Islet of Langerhans (tissue), 1 donor: ENCODE measurements around the gene UTP18.
"Not testable (repeated sequence)": the region's sequence is repeated elsewhere in the genome, so short reads cannot be mapped to it uniquely, and the experiment has no call there.

ENCODE experiments used
- FAIRE-seq: peaks from one replicate; lab custom pipeline; 2011; peaks lifted over from hg19 to GRCh38; lab: Jason Lieb, UNC

UTP18 gene

DNA sequence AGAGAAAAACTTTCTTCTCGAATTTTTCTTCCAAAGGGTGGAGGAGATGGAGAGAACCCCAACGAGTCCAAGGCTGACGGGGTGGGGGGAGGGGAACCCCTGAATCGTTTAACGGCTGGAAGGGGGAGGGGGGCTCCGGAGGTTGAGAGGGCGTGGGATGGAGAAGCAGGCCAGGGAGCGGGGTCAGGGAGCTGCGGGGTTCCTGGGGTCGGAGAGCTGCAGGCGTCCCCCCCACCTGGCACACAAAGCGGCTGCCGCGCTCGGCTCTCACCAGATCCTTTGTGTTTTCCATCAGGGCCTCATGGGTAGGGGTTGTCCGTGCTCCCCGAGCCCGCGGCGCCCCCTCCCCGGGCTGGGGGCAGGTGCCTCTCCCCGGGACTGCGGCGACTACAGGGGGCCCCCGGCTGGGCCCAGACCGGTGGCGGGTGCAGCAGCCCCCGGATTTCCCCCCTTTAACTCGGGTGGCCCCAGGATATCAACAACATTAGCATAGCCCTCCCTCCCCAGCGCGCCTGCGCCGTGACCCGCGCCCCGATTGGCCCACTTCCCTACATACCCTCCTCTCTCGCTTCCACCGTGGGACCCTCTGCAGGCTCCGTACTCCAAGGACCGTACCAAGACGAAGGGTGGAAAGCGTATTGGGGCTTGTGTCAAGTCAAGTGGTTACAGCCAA lies 646 bp upstream of the UTP18 start, which contains the start of gene MBTD1:
MBTD1 (minus strand) TSS at position 486 of the 673 bp plus-strand sequence. CDS start 34,888 bp downstream, outside the sequence.
- FAIRE-seq = peak; percentile 13

DNA sequence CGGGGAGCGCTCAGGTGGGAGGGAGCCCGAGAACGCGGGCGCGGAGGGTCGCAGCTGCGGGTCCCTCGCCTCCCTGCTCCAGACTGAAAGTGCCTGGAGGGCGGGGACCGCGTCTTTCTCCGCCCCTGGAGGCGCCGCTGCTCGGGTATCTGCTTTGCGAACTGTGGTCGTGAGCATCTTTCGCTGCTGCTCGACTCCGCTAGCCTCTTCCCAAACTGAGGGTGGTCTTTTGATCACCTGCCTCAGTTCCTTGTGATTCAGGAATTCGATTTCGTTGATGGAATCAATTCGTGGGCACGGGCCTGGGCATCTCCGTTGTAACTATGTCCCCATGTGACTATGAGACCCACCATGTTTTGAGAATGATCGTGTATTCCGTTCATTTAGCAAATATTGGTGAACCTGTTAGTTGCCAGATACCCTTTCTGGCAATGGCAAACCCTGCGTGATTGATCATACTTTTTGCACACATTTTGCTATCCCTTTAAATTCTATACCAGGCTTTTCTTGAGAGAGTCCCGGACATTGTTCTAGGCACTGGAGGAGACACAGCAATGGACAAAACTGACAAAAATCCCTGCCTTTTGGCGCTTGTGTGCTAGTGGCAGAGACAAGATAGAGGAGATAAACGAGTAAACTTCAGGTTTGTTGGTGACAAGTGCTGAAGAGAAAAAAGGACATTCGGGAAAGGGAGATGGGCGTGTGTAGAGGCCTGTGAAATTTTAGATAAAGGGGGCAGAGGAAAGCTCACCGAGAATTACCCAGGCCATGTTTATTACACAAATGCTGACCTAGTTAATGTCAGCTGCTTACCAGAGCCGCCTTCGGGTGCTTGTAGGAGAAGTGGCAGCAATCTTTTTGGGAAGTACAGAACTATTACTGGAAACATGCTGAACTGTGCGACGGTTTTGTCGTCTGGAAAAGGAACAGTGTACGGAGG lies 948 bp downstream of the UTP18 start:
- FAIRE-seq = no peak

DNA sequence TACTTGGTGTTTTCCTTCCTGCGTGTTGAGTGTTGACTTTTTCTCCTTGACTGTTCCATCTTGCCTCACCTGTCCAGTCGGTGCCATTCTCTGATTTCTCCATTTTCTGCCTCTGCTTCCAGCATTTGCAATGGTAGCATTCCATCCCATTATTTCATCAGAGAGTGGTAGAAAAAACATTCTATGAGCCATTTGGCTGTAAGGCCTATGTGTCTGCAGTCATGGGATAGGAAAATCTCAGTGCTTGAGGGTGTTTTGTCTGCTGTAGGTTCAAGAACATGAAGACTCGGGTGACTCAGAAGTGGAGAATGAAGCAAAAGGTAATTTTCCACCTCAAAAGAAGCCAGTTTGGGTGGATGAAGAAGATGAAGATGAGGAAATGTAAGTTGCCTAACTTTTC lies 2.7 kb downstream of the UTP18 start:
- no peak for FAIRE-seq

DNA sequence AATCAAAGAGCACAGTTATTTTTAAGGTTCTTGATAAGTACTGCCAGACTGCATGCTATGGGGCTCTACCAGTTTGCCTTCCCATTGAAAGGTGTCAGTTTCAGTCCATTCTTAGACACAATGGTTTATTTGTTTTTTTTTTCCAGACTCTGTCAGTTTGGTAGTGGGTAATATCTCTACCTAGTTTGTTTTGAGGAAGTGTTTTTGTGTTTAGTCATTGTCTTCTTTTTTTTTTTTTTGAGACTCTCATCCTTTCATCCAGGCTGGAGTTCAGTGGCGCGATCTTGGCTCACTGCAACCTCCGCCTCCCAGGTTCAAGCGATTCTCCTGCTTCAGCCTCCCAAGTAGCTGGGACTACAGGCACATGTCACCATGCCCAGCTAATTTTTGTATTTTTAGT lies 4.1 kb downstream of the UTP18 start:
- FAIRE-seq = not testable (repeated sequence)

DNA sequence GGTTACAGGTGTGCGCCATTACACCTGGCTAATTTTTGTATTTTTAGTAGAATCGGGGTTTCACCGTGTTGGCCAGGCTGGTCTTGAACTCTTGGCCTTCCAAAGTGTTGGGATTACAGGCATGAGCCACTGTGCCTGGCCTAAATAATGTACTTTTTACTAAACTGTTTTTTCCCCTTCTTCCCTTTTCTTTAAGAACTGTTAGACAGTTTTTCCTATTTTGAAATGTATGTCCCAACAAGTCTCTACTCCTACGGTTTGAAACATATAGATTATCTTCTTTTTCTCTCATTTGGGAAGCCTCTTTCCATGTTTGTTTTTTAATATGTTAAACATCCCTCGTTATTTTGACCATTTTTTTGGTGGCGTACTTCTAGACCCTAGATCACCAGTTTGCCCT lies 9.6 kb downstream of the UTP18 start:
- no peak for FAIRE-seq

DNA sequence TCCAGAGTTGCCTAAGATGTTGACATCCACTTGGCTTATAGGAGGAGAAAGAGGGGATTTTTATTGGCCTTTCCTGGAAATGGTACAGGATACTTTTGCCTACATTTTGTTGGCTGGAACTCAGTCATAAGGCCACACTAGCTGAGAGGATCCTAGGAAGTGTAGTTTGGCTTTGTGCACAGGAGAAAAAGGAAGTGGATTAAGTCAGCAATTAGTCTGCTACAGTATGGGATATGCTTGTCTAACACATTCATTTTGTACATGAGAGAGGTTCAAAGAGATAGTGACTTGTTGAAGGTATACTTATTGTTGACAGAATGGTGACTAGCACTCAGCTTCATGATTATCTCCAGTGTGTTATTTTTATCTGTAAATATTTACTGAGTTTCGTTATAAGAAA lies 10.3 kb downstream of the UTP18 start:
- no peak for FAIRE-seq

DNA sequence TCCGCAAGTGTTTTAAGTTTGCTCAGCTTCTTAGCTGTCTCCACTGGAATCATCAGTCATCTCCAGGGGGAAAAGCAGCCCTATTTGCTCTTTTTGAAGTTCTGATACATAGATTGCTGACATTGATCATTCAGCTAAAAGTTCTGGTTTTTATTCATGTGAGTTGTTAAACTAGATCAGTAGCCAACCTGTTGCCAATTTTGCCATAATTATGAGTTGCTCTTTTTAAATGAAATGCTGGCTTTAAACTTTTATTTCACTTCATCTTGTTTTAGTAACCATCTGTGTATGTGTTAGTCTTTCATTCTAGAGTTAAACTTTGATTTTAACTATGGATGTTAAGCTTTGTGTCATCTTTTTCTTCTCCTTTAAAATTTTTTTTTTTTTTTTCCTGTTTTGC lies 12.5 kb downstream of the UTP18 start:
- FAIRE-seq = no peak

DNA sequence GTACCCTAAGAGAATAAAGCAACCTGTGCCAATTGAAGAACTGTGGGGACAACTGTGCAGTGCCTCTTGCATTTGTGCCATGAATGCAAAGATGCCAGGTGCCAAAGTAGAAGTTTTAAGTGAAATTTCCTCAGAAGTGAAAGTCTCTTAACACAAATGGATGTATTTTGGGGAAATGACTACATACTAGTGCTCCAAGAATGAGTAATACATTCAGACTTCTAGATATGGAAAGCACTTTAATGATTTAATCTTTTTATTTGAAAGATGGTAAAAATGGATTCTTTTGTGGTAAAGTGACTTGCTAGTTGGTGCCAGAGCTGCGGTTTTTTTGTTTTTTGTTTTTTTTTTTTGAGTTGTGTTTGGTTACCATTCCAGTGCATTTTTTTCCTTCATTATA lies 15.0 kb downstream of the UTP18 start:
- FAIRE-seq = no peak

DNA sequence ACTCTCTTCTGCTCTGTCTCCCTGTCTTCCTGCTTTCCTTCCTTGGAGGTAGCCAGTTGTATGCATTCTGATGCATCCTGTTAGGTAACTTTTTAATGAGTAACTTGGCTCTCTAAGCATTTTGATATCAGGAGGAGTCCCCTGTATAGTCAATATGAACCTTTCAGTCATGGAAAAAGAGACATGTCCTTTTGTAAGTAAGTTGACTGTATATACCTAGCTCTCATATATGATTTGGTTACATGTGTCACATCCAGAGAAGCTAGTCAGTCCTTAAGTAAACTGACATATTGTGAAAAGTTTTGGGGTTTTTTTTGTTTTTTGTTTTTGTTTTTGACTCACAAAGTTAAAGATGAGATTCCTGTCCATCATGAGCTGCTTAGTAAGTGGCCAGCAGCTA lies 18.8 kb downstream of the UTP18 start:
- FAIRE-seq = no peak

DNA sequence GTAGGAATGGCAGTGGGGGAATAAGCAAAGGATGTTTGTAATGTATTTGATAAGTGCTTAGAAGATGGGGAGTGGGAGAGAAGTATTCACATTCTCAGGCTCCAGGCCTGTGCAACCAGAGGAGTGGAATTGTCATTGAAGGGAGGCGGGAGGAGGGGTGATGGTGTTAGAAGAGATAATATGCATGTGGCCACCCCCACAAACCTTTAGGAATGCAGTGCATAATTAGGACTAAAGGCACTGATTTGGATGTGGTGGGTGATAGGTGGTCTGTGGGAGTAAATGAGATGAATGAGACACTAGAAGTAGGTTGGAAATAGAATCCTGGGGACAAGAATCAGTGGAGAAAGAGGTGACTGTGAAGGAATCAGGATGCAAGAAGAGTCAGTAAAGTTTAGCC lies 27.1 kb downstream of the UTP18 start:
- no peak for FAIRE-seq

DNA sequence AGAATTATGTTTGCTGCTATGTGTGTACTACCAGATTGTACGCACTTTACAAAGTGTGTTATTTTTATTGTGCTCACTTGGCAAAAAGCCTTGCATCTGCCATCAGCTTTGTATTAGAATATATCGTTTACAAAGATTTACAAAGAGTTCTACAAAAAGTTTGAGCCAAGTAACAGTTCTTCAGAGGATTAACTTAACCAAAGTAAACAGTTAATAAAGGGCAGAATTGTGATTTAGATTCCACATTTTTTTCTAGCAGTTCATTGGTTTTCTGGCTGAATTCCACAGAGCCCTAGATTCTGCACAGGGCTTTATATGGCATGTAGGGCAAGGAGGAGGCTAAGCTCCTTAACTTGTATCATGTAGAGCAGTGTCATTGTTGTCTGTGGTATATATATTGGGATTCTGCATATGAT lies 29.4 kb downstream of the UTP18 start:
- no peak for FAIRE-seq

DNA sequence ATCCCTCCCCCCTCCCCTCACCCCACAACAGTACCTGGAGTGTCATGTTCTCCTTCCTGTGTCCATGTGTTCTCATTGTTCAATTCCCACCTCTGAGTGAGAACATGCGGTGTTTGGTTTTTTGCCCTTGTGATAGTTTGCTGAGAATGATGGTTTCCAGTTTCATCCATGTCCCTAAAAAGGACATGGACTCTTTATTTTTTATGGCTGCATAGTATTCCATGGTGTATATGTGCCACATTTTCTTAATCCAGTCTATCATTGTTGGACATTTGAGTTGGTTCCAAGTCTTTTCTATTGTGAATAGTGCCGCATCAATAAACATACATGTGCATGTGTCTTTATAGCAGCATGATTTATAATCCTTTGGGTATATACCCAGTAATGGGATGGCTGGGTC lies 34.0 kb downstream of the UTP18 start:
- FAIRE-seq = not testable (repeated sequence)

DNA sequence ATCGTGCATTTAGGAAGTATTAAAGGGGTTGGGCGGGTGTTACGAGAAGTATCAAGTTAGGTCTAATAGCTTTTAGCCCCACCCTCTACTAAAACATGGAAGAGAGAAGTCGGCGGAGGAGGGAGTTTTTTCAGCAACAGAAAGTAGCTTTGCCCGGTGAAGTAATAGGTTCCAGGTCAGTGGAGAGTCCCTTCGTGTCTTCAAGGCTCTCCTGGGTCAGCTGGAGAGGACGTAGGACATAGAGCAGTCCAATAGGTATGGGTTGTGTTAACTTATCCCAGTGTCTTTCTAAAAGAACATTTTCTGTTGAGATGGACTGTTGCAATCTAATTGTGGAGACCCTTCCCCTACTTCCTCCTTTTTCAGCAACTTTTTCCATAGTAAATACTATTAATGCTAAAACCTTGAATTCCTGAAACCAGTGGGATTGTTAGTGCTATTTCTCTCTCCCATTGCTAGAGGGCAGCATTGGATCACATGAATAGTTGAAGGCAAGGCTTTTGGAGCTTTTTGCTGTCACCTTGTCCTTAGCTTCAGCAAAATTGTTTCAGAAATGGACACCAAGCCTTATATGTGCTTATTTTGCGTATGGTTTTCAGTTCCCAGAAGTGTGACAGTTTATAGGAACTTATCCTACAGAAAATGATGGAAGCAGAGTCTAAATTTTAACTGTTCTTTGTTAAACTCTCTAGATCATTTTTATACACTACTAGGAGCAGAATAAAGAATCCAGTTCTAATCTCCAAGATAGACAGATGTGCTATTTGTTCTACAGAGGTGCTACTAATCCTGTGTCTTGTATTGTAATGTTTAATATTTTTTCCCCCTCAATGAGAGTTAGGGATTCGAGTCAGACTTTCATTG lies 38.4 kb downstream of the UTP18 start:
- peak; percentile 96 for FAIRE-seq

DNA sequence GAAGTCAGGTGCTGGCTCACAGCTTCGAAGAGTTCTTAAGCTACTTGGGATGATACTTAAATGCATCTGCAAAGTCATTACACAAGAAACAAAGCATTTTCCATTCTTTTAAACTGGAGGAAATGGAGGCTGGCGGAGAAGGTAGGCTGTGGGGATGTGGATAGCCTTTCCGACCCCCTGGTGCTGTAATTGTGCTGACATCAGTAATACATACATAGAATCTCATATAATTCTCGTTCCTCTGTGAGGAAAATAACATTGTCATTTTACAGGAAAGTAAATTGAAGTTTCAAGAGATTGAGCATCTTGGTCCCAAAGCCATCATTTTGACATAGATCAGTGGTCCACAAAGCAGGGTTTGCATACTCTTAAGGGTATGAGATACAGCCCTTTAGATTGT lies 39.5 kb downstream of the UTP18 start:
- no peak for FAIRE-seq

DNA sequence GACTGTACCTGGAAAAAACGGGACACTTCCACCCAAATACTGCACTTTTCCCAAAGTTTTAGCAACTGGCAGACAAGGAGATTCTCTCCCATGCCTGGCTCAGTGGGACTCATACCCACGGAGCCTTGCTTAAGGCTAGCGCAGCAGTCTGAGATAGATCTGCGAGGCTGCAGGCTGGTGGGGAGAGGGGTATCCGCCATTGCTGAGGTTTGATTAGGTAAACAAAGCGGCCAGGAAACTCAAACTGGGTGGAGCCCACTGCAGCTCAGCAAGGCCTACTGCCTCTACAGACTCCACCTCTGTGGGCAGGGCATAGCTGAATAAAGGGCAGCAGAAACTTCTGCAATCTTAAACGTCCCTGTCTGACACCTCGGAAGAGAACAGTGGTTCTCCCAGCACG lies 44.8 kb downstream of the UTP18 start:
- no peak for FAIRE-seq

DNA sequence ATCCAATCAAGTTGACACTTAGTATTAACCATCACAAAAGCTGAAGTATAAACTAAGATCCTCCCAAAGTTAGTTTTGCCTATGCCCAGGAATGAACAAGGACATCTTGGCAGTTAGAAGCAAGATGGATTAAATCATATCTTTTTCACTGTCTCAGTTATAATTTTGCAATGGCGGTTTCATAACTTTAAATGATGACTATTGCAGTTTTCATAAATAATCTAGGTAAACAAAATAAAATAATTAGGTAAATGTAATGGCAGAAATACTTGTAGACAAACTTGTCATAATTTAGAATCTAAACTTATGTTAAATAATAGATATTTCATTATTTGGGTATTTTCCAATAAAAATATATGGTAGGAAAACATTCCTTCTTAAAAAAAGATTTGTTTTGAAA lies 51.7 kb downstream of the UTP18 start:
- FAIRE-seq = not testable (repeated sequence)

DNA sequence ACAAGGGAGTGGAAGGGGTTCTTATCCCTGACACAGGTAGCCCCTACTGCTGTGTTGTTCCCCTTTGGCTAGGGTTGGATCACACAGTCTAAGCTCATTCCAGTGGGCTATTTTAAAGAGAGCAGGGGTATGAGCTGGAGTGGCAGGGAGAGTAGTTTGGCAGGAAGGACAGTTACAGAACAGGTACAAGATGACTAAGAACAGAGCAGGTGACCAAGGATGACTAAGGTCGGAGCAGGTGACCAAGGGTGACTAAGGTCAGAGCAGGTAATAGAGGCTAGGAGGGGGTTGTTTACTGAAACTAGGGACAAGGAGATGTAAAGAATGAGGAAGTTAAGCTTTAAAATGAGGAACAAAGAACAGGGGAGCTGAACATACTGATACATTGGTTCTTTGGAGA lies 58.8 kb downstream of the UTP18 start:
- FAIRE-seq = no peak

DNA sequence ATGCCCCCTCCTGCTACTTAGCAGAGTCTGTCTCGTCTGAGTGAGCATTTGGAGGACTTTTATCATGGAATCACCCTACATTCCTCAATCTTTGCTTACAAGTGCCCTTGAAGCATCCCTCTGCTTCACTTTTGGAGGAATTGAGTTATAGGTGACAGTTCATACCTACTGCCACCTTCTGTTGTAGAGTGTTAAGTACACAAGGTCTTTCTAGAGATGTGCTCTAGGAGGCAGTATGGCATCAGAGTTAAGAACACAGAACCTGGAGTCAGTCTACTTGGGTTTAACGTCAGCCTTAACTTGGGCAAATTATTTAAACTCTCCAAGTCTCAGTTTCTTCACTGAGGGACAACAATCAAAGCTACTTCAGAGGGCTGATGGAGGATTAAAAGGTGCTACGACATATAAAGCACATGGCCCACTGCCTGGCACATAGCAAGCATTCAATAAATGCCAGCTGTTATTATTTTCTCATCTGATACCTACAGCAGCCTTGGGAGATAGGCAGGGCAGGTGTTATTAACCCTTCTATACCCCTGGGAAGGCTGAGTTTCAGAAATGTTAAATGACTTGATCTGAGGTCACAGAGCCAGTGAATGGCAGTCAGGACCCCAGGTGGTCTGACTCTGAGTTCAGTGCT lies 62.2 kb downstream of the UTP18 start:
- no peak for FAIRE-seq

DNA sequence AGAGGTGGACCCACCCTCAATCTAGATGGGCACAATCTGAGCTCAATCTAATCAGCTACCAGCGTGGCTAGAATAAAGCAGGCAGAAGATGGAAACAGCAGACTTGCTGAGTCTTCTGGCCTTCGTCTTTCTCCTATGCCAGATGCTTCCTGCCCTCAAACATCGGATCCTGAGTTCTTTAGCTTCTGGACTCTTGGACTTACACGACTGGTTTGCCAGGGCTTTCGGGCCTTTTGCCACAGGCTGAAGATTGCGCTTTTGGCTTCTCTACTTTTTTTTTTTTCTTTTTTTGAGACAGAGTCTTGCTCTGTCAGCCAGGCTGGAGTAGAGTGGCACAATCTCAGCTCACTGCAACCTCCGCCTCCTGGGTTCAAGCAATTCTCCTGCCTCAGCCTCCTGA lies 65.1 kb downstream of the UTP18 start:
- no peak for FAIRE-seq

DNA sequence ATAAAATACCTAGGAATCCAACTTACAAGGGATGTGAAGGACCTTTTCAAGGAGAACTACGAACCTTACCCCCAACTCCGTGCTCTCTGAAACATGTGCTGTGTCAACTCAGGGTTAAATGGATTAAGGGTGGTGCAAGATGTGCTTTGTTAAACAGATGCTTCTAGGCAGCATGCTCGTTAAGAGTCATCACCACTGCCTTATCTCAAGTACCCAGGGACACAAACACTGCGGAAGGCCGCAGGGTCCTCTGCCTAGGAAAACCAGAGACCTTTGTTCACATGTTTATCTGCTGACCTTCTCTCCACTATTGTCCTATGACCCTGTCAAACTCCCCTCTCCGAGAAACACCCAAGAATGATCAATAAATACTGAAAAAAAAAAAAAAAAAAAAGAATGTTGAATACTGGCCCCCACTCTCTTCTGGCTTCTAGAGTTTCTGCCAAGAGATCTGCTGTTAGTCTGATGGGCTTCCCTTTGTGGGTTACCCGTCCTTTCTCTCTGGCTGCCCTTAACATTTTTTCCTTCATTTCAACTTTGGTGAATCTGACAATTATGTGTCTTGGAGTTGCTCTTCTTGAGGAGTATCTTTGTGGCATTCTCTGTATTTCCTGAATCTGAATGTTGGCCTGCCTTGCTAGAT lies 70.6 kb downstream of the UTP18 start:
- not testable (repeated sequence) for FAIRE-seq

DNA sequence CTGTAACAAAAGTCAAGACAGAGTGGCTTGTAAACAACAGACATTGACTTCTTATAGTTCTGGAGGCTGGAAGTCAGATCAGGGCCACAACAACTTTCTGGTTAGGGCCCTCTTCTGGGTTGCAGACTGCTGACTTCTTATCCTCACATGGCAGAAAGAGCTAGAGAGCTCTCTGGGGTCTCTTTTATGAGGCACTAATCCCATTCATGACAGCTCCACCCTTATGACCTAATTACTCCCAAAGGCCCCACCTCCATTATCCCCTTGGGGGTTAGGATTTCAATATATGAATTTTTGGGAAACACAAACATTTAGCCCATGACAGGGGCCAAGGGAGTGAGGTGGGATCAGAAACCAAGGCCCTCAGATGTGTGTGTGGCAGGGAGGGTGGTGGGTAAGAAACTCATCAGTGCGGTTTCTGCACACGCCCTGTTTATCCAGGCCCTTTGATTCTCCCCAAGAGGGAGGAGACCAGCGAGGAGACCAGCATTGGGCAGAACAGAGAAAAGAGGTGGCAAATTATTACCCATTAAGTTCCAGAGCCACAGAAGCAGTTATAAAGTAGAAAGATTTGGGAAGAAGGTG lies 74.8 kb downstream of the UTP18 start:
- no peak for FAIRE-seq
